HepG2 (cell line): ENCODE data around the gene GFER. TPM values are rescaled to one million over a fixed set of nuclear protein-coding genes. Genes with fewer than 3 reads are reported as not detected.

Experiments used
- ATF7-NPFF ChIP-seq: sonication (generic); formaldehyde crosslinking; IDR thresholded peaks from 2 replicates; pipeline ENCODE4 v1.8.1; 2023; ENCODE audit warnings: mild to moderate bottlenecking, low read depth, missing genetic modification reagents, moderate library complexity
- E2F5 ChIP-seq: sonication (generic); formaldehyde crosslinking; conservative IDR thresholded peaks from 2 replicates; pipeline ENCODE4 v1.4.0; 2020; ENCODE audit warnings: missing genetic modification reagents
- HNRNPH1 ChIP-seq: fragments of 200-400 bp; formaldehyde crosslinking; optimal IDR thresholded peaks from 2 replicates; pipeline ENCODE3; 2017; ENCODE audit warnings: mild to moderate bottlenecking, low read depth, low read length
- JARID2 ChIP-seq: sonication (generic); formaldehyde crosslinking; IDR thresholded peaks from 2 replicates; pipeline ENCODE4 v1.8.1; 2023; ENCODE audit warnings: missing genetic modification reagents, inconsistent platforms; ENCODE audit not compliant: insufficient replicate concordance
- MLXIP ChIP-seq: sonication (generic); formaldehyde crosslinking; IDR thresholded peaks from 2 replicates; pipeline ENCODE4 v1.9.0; 2021; ENCODE audit warnings: missing genetic modification reagents, borderline replicate concordance
- MZF1 ChIP-seq: sonication (generic); formaldehyde crosslinking; IDR thresholded peaks from 2 replicates; pipeline ENCODE4 v1.8.1; 2023; ENCODE audit warnings: mild to moderate bottlenecking, missing genetic modification reagents, borderline replicate concordance
- NFRKB ChIP-seq: fragments of 450-650 bp; IDR thresholded peaks from 2 replicates; pipeline ENCODE4 v1.6.1; 2017
- NFYB ChIP-seq: sonication (generic); formaldehyde crosslinking; IDR thresholded peaks from 2 replicates; pipeline ENCODE4 v1.4.0; 2020; ENCODE audit warnings: missing genetic modification reagents
- NR3C1 ChIP-seq: sonication (generic); formaldehyde crosslinking; IDR thresholded peaks from 2 replicates; pipeline ENCODE4 v1.4.0; 2020; ENCODE audit warnings: missing genetic modification reagents
- RERE ChIP-seq: IDR thresholded peaks from 2 replicates; pipeline ENCODE4 v1.6.1; 2016; ENCODE audit warnings: low read depth, missing genetic modification reagents, missing compliant biosample characterization
- SRSF9 ChIP-seq: fragments of 200-400 bp; formaldehyde crosslinking; IDR thresholded peaks from 2 replicates; pipeline ENCODE4 v1.6.1; 2018; ENCODE audit warnings: borderline replicate concordance, mild to moderate bottlenecking, low read depth, low read length; ENCODE audit not compliant: insufficient read depth, poor library complexity, severe bottlenecking
- TAF15 ChIP-seq: fragments of 200-400 bp; formaldehyde crosslinking; IDR thresholded peaks from one replicate; pipeline ENCODE4 v1.6.1; 2018; ENCODE audit warnings: mild to moderate bottlenecking, low read depth, low read length; ENCODE audit not compliant: poor library complexity, severe bottlenecking
- TMF1 ChIP-seq: sonication (generic); formaldehyde crosslinking; IDR thresholded peaks from 2 replicates; pipeline ENCODE4 v1.8.1; 2022; ENCODE audit warnings: low read depth, missing genetic modification reagents
- ZBTB20 ChIP-seq: sonication (generic); formaldehyde crosslinking; IDR thresholded peaks from 2 replicates; pipeline ENCODE4 v1.8.1; 2023; ENCODE audit warnings: missing genetic modification reagents, low read depth, mild to moderate bottlenecking, borderline replicate concordance
- ZFP36L2 ChIP-seq: sonication (generic); formaldehyde crosslinking; IDR thresholded peaks from 2 replicates; pipeline ENCODE4 v1.4.0; 2020; ENCODE audit warnings: missing genetic modification reagents
- ZMYM3 ChIP-seq: sonication (generic); formaldehyde crosslinking; IDR thresholded peaks from 2 replicates; pipeline ENCODE4 v1.5.1; 2020; ENCODE audit warnings: mild to moderate bottlenecking, missing genetic modification reagents
- ZNF34 ChIP-seq: sonication (generic); formaldehyde crosslinking; IDR thresholded peaks from 2 replicates; pipeline ENCODE4 v1.4.0; 2020; ENCODE audit warnings: mild to moderate bottlenecking, missing genetic modification reagents, borderline replicate concordance
- ZNF768 ChIP-seq: sonication (generic); formaldehyde crosslinking; IDR thresholded peaks from 2 replicates; pipeline ENCODE4 v1.4.0; 2020; ENCODE audit warnings: missing genetic modification reagents
- polyA plus RNA-seq, 8 experiments: library from polyadenylated mRNA; depleted of rRNA in 3 of 8; stranded (reverse) in 7 of 8; unstranded in 1 of 8; fragments of >200 nt; fragmentation: Illumina TruSeq in 4 of 8; extraction: Trizol in 4 of 8; gene quantifications; 2 replicates each; pipeline versions ENCODE4 v1.2.1 to v1.2.3, GENCODE V29; 2011 to 2016; ENCODE audit warnings: low read depth in 4 of 8, missing spikeins in 1 of 8, mixed read lengths in 1 of 8; ENCODE audit not compliant: insufficient read depth in 1 of 8
- total RNA-seq, 5 experiments: library from RNA; depleted of rRNA; stranded (reverse); fragments of >200 nt; fragmentation: Illumina TruSeq; extraction: Trizol; gene quantifications; 2 replicates each; pipeline ENCODE4 v1.2.3, GENCODE V29; 2016; ENCODE audit warnings: low read depth in 1 of 5

The GFER gene
- total and polyA plus RNA-seq, 2 of the 13 experiments (the other 11 are each of a cell fraction or from before 2014, with no cell fraction given) = 28.6 to 71.7 TPM

GRCh38 chr16:1964506-1965395 lies 19.2 kb upstream of the GFER start, which contains the start of gene RPS2 (continued):
- TF ChIP-seq ZBTB20 (peak; percentile 61; the same call in 1 of the 2 replicates), NFYB (peak; percentile 96), ATF7-NPFF (CRISPR knock-in tag) (peak; percentile 84), ZMYM3 (CRISPR knock-in tag) (no peak), JARID2 (CRISPR knock-in tag) (no peak), TMF1 (CRISPR knock-in tag) (no peak; the same call in 1 of the 2 replicates), RERE (CRISPR knock-in tag) (no peak), NFRKB (no peak), MZF1 (CRISPR knock-in tag) (peak; percentile 57; the same call in 1 of the 2 replicates), ZFP36L2 (CRISPR knock-in tag) (no peak), E2F5 (CRISPR knock-in tag) (peak; percentile 74; the same call in 1 of the 2 replicates), SRSF9 (no peak), ZNF34 (CRISPR knock-in tag) (no peak), NR3C1 (CRISPR knock-in tag) (no peak), ZNF768 (CRISPR knock-in tag) (peak; percentile 52), MLXIP (CRISPR knock-in tag) (peak; percentile 21; the same call in 1 of the 2 replicates), TAF15 (peak; percentile 80), HNRNPH1 (no peak)
